Measurements from ENCODE around the gene ALDH9A1. TPM values are rescaled to one million over a fixed set of nuclear protein-coding genes. Genes with fewer than 3 reads are reported as not detected.
A peak's percentile ranks its signal among the peaks of the same experiment; 100 is the strongest.

ALDH9A1 gene
- total and polyA plus RNA-seq, 12 donors = 36.0 to 269 (median 170) TPM

DNA sequence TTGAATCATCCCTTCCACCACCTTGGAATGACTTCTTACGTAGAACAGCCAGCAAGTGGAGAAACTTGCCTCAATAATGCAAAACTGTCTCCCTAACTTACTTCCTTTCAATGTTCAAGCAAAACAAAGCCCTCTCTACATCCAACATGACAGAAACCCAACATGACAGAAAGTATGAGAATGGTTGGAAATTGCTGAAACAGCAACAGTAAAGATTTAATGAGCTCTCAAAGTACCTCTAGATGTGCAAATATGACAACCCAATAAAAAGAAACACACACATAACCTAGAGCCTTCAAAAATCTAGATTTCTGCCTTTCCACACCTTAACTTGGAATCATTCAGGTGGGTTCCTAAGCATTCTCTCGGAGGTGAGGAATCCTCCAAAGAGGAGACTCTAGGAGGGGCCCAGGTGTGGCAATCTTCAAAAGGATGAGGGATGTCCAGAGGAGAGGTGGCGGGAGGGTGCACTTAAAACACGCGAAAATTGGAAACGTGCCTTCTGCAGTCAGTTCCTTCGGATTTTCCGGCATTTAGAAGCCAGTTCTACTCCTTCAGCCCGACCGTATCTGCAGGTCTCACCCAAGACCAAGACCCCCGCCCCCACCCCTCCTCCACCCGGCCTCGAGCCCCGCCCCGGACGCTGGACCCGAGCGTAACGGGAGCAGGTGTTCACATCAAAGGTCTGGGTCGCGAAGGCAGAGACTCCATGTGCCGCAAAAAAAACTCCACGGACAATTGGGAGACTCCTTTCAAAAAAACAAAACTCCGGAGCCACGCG, 68.3 kb downstream of the ALDH9A1 start:
- no peaks in the 10 kb centered on the region for H3K9me3 ChIP-seq (replicated peaks in 1 of 3)
- TF ChIP-seq, protein P1, sequence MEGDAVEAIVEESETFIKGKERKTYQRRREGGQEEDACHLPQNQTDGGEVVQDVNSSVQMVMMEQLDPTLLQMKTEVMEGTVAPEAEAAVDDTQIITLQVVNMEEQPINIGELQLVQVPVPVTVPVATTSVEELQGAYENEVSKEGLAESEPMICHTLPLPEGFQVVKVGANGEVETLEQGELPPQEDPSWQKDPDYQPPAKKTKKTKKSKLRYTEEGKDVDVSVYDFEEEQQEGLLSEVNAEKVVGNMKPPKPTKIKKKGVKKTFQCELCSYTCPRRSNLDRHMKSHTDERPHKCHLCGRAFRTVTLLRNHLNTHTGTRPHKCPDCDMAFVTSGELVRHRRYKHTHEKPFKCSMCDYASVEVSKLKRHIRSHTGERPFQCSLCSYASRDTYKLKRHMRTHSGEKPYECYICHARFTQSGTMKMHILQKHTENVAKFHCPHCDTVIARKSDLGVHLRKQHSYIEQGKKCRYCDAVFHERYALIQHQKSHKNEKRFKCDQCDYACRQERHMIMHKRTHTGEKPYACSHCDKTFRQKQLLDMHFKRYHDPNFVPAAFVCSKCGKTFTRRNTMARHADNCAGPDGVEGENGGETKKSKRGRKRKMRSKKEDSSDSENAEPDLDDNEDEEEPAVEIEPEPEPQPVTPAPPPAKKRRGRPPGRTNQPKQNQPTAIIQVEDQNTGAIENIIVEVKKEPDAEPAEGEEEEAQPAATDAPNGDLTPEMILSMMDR (IDR thresholded peaks at IDR 0.05) = no peak
- TF ChIP-seq POLR2A (IDR thresholded peaks at IDR 0.05) = no peak
- H3K4me3 ChIP-seq = peak overlapping the region in 3 of 4 donors; percentile 20 to 84 (median 83)
- H3K27me3 ChIP-seq = no peaks in the 10 kb centered on the region
- WGBS, 4 donors = 4 to 14% (median 5%) methylated on average over 13 to 26 of the region's 26 CpGs
- H3K27ac ChIP-seq = peak overlapping the region; percentile 87 to 97 (median 94)
- H3K36me3 ChIP-seq (replicated peaks in 1 of 2) = no peaks in the 10 kb centered on the region
- no peak for DNase-seq
- peaks cover 19 to 22% of the 10 kb centered on the region in 2 donors for H3K4me1 ChIP-seq (replicated peaks in 1 of 2)
- intact Hi-C loops (cut with DNase I) = loop anchor here (10.0 kb wide), 2 partner anchors 55 to 65 kb away; partner anchors contain the start of gene ALDH9A1 (in 1 of the 2)

DNA sequence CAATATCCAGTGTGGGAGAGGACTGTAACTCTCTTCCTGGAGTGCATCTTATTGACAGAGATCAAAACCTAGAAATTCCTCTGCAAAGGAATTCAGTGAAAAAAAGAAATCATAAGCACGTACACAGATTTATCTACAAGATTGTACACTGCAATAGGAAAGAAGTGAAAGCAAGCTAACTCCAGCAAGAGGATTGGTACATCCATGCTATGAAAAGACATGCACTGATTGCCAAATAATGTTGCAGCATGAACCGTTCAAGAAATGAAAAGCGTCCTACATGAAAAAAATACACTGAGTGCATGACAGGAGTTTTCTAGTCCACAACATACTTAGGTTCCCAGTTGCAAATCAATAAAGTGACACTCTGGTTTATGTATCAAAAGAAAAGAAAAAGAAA, 69.2 kb downstream of the ALDH9A1 start:
- H3K27me3 ChIP-seq = no peaks in the 10 kb centered on the region
- no peak for DNase-seq
- no peak for TF ChIP-seq POLR2A (IDR thresholded peaks at IDR 0.05)
- TF ChIP-seq, protein P1 (IDR thresholded peaks at IDR 0.05) = no peak
- no peak overlapping the region for H3K4me3 ChIP-seq
- peaks cover 15 to 16% of the 10 kb centered on the region in 2 donors for H3K4me1 ChIP-seq (replicated peaks in 1 of 2)
- no peak overlapping the region for H3K27ac ChIP-seq
- 67 to 81% (median 73%) methylated on average over 3 of the region's 3 CpGs for WGBS, 4 donors
- intact Hi-C loops (cut with DNase I) = no loop called here
- H3K36me3 ChIP-seq (replicated peaks in 1 of 2) = no peaks in the 10 kb centered on the region
- H3K9me3 ChIP-seq (replicated peaks in 1 of 3) = no peaks in the 10 kb centered on the region

DNA sequence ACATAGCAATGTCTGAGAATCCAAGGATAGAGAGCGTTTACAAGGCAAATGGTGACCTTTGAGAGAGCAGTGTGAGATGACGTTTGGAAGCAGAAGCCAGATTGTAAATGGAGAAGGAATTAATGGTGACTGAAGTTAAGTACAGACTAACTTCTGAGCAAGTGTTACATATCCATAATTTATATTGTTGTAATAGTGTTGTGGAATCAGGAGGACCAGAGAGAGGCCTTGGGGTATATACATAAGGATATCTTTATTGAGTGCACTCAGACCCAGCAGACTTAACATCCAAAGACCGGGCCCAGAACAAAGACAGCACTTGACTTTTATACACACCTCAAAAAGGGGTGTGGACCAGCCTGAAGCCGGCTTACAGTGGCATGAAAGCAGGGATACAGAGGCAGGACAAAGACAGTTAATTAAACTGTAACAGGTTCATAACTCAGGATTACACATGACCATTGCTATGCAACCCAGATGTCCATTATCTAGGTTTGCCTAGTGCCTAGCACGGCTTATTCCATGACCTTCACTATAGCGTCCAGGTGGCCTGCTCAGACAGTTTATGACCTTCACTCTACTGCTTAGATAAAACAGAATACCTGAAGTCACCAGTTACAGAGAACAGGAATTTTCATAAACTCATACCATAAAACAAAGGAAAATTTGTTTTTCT, 70.1 kb downstream of the ALDH9A1 start:
- no peak for DNase-seq
- intact Hi-C loops (cut with DNase I) = no loop called here
- 70 to 84% (median 72%) methylated on average over 6 of the region's 6 CpGs for WGBS, 4 donors
- Histone ChIP-seq H3K4me3 (no peak overlapping the region), H3K27me3 (no peaks in the 10 kb centered on the region), H3K4me1 (replicated peaks in 1 of 2) (peaks cover 7% of the 10 kb centered on the region in 2 donors), H3K36me3 (replicated peaks in 1 of 2) (no peaks in the 10 kb centered on the region), H3K9me3 (replicated peaks in 1 of 3) (no peaks in the 10 kb centered on the region), H3K27ac (no peak overlapping the region)
- TF ChIP-seq, protein P1 (IDR thresholded peaks at IDR 0.05) = no peak
- no peak for TF ChIP-seq POLR2A (IDR thresholded peaks at IDR 0.05)

DNA sequence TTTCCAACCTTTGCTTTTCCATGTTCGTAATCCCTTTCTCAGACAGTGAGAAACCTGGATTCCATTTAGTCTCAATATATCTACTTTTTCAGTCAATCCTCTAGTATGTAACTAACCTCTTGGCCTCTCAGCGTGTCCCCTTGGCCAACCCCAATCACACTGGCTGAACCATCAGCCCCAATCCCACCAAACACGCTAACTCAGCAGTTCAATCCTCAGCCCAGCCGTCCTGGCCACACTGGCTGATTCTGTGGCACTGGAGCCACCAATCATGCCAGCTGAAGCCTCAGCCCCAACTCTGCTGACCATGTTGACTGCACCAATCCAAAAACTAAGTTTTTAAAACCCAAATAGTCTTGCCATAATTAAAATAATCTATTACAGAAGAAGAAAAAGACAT, 73.9 kb downstream of the ALDH9A1 start:
- intact Hi-C loops (cut with DNase I) = no loop called here
- no peaks in the 10 kb centered on the region for H3K36me3 ChIP-seq (replicated peaks in 1 of 2)
- H3K27ac ChIP-seq = no peak overlapping the region
- WGBS, 4 donors = 80 to 88% (median 84%) methylated on average over 4 of the region's 4 CpGs
- H3K27me3 ChIP-seq = no peaks in the 10 kb centered on the region
- H3K4me1 ChIP-seq (replicated peaks in 1 of 2) = no peaks in the 10 kb centered on the region
- TF ChIP-seq, protein P1 (IDR thresholded peaks at IDR 0.05) = no peak
- TF ChIP-seq POLR2A (IDR thresholded peaks at IDR 0.05) = no peak
- no peak for DNase-seq
- H3K9me3 ChIP-seq (replicated peaks in 1 of 3) = no peaks in the 10 kb centered on the region
- no peak overlapping the region for H3K4me3 ChIP-seq

Data from adrenal gland (tissue), 12 donors.